Measurements from ENCODE around the gene PLEKHM3.

PLEKHM3 gene

DNA sequence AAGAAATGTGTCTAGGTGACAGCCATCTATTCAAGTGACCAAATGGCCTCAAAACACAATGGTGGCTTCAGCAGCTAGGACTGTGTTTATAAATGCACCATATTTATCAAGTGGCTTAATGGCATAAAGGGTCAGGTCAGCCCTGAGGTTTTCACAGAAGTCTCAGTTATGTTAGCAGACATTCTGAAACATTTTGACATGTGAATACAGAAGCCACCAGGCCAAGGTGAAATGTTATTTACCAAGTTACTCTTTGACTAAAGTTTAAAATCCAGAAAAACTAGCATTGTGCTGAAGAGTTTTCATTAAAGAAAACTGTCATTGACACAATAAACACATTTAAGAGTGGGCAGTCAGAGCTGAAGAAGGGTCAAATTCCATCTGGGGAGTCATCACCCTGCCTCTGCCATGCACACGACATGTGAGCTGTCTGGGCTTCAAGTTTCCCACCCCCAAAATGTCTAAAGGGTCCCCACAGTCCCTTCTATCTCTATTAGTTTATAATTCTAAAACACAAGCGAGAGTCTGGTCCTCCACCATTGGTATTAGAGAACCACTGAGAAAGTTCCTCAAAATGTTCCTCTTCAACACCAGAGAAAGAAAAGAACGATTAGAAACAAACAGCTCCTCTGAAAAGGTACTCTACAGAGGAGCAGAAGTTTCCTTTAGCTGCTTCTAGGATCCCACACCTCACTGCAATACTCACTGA, 178.1 kb downstream of the PLEKHM3 start:
- no peak for DNase-seq

DNA sequence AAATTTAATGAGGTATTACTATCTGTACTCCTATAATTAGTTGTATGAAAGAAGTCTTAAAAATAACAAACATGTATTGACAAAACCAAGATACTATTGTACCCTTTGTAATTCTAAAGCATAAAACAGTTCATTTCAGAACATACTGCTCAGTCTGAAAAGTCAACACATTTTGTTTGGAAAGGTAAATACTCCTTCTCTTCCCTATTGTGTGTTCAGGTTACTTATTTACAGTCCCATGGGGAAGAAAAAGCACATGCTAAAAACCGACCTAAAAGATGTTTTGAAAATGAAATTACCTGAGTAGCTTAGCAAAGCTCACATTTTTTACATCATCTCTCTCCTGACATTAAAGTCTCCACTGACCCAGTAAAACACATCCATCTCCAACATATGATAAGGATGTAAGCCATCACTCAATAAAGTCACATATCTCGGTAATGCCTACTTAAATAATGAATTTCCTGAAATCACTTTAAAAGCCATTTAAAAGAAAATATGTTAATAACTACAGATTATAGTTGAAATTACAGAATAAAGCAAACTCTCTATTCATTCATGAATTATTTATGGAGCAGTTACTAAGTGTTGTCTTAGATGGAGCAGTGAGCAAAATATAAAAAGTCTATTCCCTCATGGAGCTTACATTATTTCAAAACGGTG, 180.0 kb downstream of the PLEKHM3 start:
- no peak for DNase-seq

DNA sequence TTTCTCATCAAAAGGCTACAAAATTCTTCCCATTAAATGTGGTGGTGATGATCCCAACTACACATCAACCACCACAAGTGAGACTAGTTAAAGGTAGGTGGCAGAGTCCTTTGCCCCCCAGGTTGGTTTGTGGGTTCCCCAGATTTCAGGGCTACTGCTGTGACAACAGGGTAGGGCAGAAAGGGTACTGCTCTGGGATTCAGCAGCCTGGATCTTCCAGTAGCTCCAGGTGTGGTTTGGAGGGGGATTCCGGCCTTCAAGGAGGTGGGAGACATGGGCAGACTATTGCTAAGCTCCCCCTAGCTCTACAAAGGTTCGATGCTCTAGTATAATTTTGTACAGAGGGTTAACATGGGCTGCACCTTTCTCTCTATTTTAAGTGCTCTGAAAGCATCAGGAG, 180.7 kb downstream of the PLEKHM3 start:
- no peak for DNase-seq

DNA sequence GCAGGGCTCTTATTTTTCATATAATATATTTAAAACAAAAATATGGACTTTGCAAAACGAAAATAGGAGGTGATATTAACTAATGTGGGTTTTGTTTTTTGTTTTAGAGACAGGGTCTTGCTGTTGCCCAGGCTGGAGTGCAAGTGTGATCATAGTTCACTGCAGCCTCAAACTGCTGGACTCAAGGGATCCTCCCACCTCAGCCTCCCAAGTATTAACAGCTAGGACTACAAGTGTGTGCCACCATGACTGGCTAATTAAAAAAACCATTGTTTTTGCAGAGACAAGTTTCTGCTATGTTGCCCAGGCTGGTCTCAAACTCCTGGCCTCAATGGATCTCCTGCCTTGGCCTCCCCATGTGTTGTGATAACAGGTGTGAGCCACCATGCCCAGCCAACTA, 185.2 kb downstream of the PLEKHM3 start:
- no peak for DNase-seq

DNA sequence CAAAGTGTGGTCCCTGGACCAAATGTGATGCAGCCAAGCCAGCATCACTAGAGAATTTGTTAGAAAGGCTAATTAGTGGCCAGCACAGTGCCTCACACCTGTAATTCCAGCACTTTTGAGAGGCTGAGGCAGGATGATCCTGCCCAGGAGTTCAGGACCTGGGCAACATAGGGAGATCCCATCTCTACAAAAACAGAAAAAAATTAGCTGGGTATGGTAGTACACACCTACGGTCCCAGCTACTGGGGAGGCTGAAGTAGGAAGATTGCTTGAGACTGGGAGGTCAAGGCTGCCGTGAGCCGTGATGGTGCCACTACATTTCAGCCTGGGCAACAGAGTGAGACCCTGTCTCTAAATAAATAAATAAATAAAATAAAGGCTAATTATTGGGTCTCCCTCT, 185.8 kb downstream of the PLEKHM3 start:
- no peak for DNase-seq

DNA sequence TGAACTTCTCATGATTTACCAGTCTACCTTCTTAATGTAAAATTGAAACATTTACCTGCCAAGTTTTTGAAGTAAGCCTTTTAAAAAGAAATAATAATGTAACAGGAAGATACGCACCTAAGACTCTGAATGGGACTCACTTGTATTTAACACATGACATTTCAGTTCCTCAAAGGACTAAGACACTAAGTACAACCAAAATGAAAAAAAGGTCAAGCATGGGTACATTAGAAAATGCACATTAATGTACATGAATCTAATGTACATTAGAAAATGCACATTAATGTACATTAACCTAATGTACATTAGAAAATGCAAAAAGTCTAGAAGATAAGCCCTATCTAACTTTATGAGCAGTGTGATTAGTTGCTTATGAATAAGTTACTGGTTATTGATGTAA, 186.3 kb downstream of the PLEKHM3 start:
- DNase-seq, result no peak

DNA sequence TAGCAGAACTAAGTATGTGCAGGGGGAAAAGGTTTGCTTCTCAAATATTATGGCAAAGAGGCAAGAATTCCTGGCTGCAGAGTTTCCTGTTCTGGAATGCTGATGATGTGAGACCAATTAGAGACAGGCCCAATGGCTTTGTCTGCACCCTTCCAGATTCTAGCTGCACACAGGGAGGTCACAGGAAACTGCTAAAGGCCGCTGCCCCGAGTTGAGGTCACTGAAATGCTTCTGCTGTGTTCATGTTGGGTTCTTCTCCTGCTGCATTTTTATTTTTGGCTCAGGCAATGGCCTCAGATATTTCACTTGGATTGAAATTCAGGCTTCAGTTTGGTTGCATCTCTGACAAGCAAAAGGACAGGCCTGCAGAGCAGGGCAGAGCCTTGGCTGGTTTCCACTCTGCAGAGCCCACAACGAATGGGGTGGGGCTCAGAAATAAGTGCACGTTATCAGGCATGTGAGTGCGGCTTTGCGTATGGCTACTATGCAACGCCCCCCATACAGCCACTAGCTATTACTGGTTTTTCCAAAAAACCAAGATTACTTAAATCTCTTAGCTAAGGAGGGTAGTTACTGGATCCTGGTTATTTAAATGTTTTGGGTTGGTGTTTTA, 188.7 kb downstream of the PLEKHM3 start:
- no peak for DNase-seq

DNA sequence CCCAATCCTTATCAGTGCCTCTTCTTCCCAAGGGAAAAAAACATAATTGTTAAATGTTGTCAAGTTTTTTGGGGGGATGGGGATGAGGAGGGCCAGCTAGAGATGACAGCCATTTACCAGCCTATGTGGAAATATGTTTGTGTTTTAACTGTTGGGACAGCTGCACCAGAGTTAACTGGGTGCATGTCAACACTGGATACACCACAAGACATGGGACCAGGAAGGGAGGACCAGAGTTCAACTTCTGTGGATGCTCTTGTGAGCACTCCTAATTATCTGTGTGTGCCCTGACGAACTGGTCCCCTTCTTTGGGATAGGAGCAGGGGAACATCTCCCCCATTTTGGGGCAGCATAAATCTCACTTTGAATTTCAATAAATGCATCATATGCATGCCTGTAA, 189.5 kb downstream of the PLEKHM3 start:
- no peak for DNase-seq

DNA sequence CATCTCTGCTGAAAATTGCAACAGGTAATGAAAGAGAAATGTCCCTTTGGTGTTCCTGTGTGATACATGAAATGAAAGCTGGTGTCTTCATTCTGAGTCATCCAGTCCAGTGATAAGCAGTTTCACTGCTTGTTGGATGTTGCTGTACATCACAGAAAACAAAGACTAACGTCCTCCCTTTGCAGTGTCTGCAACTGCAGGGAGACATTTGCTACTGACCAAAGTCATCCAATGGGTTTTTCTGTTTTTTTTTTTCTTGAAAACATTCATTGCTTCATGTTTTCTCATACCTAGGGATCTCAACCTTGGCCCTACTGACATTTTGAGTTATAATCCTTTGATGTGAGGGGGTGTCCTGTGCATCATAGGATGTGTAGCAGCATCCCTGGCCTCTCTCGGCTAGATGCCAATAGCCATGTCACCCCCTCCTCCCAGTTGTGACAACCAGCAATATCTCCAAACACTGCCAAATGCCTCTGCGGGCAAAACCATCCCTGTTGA, 192.0 kb downstream of the PLEKHM3 start:
- no peak for DNase-seq

DNA sequence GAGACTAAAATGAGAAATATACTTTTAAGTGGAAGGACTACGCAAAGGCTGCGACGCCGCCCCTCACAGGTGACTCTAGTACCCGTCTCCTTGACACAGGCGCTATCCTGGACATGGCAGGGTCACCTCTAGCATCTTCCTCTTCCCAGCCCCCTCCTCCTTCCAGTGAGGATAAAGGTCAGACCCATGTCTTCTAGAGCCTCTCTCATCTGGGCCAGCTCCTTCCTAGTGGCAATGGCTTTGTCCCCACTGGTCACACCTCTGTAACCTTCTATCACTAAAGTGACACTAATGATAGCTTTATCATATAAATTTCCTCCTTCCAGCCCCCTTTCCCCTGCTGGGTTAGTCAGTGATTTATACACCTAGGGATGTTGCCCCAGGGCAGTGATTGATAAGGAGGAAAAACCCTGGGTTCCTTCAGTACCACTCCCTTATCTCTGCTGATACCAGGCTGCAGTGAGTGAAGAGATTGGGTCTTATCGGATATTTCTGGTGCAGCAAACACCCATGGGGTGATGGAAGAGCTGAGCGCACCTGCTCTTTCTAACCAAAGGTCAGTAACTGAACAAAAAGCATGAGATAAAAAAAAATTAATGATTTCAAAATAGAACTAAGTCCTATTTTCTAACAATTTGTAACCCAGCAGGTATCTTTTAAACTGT, 193.6 kb downstream of the PLEKHM3 start:
- no peak for DNase-seq

DNA sequence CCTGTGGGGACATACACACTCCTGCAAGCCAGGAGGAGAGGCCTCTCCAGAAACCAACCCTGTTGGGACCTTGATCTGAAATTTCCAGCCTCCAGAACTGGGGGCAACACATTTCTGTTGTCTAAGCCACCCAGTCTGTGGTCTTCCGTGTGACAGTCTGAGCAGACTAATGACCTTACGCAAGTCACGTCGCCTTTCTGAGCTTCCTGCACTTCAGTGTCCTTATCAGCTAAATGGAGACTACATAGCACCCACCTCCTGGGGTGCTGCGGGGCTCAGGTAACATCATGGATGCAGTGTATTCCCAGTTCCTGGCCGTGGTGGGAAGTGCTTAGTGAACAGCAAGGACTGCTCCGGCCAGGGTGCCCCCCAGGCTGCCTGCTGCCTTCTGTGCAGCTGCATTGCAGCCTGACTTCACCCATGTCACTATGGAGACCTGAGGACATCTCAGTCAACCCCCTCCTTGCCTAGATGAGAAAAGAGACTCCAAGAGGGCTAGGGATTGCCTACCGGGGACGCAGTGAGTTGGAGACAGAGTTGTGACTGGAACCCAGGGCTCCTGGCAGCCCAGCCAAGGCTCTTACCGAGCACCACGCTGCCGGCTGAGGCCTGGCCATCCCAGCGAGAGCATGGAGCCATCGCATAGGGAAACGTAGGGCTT, 194.4 kb downstream of the PLEKHM3 start:
- no peak for DNase-seq

DNA sequence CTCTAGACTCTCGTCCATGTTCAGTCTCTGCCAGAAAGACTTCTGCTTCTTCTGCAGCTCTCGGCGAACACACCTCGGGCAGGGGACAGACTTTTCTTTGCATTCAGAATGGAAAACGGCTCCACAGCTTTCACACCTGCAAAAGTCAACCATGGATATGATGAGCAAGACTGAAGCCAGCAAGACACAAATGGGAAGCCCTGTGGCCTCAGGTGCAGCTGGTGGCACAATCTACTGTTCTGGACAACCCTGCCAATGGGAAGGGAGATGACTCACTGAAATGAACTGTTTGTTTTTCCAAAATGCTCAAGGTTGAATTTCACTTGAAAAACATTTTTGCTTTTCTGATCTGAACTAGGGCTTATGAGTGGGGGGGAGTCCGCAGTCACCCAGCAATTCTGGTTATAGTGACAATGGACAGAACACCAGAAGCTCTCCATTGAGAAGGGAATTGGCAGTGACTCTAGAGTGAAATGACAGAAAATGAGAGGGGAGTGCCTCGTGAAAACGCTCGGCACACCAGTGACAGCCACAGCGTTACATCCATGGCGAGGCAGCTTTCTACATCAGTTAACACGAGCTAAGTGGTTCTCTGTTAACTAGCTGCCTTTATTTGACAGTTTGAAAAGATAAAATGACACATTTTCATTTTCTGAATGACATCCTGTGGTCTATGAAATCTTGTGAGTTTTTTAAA, 196.8 kb downstream of the PLEKHM3 start:
- DNase-seq, result no peak

DNA sequence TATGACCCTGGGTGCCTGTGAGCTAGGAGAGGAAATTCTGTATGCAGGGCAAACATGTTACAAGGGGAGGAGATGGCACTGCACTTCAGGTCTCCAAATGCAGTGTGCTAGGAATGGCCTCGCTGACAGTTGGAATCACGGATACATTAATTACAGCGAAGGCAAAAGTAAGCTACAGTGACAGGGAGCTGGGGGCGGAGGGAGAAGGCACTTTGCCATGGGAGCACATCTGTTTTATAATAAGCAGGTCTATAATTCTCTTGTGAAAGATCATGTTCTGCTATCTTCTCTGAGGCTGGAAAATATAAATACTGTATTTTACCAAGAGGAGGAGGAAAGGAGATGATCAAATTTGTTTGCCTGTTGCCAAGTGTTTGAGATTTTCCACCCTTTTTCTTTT, 199.3 kb downstream of the PLEKHM3 start:
- no peak for DNase-seq

DNA sequence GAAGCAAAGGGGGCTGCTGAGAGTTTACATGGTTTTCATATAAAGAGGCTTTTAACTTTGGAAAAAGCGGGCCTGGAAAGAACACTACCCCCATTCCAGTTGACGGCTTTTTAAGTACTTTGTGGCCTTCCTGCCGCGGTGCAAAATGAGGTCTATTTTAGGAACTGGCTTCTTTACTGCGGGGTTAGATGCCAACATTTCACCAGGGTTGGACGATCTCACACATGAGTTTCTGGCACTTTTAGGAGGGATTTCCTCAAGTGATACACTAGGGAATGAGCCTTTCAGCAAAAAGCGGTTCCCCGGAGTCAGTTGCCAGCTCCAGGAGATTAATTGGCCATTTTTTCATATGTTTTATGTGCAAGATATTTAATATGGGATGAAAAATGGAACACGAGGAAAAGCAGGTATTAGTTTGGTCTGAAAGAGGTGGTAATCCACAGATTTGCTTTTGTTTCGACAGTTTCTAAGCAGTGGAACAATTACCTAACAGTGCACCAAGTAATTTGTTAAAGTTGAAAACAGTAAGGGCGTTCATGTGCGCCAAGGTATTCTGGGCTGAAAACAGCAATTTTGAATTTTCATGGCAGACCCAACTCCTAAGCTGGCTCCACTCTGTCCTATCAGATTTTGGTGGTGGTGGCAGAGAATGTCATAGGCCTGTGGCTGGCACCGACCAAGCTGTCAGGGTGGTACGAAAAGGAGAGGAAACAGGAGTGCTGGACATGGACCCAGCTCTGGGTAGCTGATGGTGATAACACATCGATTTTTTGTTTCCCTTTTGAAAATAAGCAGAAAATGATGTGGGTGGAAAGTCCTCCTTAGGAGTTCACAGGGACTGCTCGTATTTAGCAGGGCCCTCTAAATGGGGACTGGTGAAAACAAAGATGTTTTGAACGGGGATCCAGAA, 200.0 kb downstream of the PLEKHM3 start:
- no peak for DNase-seq

DNA sequence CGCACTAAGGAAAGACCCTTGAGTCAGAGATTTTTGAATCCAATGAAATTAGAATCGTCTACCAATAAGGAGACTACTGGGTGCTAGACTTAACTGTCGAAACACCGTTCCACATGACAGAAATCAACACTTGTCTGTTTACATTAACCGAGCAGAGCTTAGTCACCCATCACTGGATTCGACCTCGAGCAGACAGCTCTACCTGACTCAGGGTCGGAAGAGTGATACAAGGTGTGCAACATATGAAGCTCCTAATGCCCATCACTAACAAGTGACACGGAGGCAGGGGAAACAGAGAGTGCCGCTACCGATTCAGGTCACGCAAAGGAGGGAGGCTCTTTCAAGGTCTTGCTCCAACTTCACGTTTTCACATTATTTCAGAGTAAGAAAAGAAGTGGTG, 201.5 kb downstream of the PLEKHM3 start:
- no peak for DNase-seq

DNA sequence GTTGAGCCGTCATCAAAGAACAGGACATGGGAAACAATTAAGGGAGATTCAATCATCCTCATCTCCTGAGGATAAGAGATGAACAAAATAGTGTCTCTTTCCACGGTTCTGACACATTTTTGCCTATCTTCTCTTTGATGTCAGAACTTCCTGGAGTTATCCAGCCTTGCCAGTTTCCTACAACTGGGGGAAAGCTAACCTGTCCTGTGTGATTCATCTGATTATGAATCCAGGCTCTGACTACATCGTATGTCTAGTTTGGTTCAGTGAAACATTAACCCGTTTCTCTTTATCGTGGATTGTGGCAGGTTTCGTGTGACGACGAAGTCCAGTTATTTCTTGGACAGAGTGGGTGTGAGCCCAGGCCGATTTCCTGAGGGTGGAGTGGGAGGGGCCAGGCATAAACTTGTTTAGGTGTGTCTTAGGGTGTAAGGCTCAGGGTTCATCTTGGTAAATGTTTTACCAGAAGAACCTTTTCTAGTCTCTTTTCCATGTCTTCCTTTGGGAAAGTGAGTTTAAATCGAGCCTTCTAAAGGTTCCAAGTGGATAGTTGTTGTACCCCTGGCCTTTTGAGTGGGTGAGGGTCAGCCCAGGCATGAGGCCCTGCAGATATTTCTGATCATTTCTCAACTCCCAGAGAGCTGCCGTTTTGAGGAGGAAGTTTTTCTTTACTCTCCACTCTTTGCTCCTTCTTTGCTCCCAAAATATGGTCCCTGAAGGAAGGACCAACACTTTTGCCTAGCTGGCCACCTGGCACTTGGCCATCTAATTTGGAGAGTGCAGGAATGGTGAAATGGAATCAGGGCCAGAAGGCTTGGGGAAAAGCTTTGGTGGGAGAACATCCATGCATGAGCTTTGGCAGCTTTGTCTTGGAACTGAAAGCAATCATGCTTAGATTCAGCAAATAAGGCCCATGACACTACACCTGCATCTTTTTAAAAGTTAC, 205.2 kb downstream of the PLEKHM3 start:
- no peak for DNase-seq

DNA sequence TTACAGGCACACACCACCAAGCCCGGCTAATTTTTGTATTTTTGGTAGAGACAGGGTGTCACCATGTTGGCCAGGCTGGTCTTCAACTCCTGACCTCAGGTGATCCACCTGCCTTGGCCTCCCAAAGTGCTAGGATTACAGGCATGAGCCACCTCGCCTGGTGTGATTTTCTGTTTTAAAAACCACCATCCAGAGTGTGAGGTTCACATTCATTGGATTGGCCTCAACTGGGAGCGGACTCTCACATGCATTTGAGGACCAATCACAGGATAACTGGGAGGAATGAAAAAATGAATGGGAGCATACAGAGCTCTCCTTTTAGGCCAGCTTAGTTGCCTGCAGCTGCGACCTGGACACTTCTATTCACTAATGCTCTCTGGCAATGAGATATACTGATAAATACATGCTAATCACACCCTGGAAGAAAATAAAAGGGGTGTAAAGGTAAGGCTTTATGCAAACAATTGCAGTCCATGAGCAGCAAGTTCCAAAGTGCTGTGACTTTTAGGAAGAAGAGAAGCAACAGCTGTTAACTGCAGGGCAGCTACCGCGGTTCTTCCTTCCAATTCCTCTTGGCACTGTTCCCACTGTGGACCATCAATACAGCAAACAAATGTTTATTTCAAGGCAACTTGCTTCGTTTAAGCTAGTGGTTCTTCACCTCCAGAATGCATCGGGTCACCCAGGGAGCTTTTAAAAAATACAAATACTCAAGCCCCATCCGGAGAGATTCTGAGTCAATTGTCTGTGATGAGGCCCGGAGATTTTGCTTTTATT, 206.1 kb downstream of the PLEKHM3 start:
- no peak for DNase-seq

DNA sequence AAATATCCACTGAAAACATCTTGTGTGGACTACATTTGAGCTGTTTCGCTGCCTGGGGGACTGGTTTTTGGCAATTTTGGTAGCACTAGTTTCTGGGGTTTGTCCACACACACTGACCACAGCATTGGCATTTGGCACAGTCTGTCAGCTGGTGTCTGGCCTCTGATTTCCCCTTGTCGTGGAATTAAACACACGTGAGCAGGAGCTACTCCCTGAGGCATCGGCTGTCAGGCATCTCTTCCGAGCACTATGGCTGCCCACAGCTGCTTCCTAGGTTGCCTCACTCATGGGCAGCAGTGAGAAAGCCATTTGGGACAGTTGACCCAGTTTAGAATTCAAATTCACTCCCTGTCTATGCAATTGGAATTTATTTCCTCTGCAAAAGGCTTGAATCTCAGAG, 208.8 kb downstream of the PLEKHM3 start:
- DNase-seq, result no peak

DNA sequence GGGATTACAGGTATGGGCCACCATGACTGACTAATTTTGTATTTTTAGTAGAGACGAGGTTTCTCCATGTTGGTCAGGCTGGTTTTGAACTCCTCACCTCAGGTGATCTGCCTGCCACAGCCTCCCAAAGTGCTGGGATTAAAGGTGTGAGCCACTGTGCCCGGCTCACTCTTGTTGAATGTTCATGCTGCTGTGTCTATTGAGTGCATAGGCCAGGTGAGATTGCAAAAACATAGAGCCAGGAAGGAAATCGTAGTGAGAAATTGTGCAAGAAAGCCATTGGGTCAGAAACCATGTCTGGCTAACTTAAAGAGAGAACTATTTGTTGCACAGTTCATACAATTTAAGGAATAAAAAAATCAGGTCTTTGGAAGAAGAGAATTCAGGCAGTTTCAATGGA, 210.1 kb downstream of the PLEKHM3 start:
- DNase-seq, result no peak
